HG03139 (cell line): ENCODE data around the gene RFNG.

ENCODE experiments used
- ATAC-seq: cut with Tn5 transposase; IDR thresholded peaks from one replicate; pipeline ENCODE4 v1.9.1; 2021; ENCODE audit not compliant: unreplicated experiment

Gene RFNG, protein sequence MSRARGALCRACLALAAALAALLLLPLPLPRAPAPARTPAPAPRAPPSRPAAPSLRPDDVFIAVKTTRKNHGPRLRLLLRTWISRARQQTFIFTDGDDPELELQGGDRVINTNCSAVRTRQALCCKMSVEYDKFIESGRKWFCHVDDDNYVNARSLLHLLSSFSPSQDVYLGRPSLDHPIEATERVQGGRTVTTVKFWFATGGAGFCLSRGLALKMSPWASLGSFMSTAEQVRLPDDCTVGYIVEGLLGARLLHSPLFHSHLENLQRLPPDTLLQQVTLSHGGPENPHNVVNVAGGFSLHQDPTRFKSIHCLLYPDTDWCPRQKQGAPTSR

DNA sequence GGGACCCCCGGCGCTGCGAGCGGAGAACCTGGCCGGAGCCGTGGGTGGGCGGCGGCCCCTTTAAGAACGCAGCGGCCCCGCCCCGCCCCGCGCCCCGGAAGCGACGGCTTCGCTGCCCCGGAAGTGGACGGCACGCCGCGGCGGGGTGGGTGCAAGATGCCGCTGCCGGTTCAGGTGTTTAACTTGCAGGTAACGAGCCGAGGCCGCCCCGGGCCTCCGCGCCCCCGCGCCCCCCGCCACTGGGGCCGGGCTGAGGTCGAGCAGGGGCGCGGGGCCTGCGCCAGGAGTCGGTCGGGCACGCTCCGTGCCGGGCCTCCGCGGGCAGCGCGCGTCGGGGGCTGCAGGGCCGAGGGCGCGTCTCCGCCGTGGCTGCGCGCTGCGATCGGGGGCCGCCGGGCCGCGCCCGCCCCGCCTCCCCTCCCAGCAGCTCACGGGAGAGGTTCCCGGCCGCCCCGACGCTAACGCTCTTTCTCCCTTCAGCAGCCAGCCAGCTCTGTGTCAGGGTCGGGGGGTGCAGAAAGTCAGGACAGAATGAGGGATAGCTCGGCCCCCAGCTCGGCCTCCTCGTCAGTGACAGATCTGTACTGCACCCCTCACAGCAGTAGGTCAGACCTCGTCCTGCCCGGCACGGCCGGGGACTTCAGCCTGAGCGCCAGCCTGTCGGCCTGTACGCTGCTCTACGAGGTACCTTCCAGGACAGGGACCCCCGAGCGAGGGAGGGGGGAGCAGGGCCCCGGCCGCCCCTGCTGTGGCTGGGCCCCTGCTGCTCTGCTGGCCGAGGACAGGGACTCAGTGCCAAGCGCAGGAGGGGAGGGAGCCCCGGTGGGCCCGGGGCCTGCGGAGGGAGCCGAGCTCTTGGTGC is at the start of gene RFNG, which contains the start of gene GPS1:
Gene RFNG, minus strand, starts transcription at position 36 of the 862 bp plus-strand sequence. CDS start 45 bp downstream, outside the sequence.
Gene GPS1, plus strand, starts transcription at position 123 of the 862 bp plus-strand sequence. Its CDS starts 34 bp downstream, at position 157.
- no peak for ATAC-seq

DNA sequence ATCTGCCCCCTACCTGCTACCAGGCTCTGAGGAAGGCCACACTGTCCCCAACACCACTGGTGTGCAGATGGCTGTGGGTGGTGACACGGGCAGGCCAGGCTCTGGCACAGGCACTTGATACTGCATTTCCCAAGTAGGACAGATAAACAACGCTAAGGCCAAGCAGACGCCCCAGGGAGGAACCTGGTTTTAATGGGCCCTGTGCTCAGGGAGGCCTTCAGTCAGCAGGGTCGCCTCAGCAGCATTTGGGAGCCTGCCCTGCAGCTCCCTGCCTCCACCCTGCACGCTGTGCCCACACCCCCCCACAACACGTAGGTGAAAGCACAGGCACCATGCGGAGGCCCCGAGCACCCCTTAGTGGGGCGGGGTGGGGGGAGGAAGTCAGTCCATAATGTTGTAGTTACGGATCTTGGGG is 49.7 kb upstream of the RFNG start:
- ATAC-seq, result no peak

DNA sequence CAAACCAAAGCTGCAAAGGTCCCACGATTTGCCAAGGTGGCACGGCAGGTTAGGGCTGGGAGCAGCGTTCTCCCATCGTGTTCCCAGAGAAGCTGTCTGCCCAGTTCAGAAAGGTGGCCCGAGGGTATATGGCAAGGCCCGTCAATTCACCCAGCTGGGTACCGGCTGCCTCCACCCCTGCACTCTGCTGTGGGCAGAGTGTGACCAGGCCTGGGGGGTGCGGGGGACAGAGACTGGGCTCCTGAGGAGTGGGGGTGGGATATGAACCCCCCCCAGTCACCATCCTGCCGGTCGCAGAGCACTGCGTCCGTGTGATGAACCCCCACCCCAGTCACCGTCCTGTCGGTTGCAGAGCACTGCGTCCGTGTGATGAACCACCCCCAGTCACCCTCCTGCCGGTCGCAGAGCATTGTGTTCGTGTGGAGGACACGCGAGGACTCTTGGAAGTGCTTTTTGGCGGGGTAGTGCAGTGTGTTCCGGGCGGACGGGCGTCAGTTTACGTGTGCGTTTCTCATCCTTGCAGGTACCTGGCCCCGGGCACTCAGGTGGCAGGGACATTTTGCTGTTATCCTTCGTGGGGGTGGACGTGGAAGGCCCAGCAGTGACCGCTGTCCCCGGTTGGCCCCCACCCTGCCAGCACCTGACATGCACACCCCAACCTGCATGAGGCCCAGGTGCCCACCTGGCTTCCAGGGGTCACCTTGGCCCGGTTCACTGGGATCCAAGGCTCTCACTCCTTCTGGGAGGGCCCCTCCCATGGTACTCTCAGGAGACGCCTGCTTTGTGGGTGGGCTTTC is 49.1 kb upstream of the RFNG start:
- no peak for ATAC-seq

DNA sequence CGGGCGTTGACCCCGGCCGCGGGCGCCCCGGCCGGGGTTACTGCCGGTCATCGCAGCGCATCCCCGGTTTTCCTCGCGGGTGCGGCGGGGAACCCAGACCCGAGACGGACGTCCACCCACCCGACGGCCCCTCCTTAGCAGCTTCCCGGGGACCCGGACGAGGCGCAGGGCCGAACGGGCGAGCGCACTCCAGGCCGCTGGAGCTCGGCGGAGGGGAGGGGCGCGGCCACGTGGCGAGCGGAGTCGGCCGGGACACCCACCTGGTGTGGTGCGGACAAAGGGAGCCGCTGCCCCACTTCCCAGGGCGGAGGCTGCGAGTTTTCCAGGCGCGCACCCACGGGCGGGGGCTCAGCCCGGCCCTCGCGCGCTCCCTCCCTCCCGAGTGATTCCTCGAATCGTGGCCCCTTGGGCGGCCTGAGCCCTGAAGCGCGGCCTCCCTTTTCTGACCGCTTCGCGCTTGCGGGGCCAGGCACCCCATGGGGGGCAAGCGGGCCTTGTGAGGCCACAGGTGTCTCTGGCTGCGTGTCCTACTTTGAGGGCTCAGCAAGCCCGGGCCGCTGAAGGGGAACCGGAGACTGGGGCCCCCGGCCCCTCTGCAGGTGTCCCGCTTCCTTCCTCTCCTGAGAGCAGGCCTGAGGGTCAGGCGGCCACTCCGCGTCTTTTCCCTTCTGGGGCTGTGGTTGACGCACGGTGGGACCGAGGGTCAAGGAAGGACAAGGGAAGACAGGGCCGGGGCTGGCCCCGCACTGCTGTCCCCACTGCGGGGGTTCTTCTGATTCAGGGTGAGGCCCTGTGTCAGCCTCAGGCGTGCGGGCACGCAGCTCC is 47.5 kb upstream of the RFNG start:
- no peak for ATAC-seq

DNA sequence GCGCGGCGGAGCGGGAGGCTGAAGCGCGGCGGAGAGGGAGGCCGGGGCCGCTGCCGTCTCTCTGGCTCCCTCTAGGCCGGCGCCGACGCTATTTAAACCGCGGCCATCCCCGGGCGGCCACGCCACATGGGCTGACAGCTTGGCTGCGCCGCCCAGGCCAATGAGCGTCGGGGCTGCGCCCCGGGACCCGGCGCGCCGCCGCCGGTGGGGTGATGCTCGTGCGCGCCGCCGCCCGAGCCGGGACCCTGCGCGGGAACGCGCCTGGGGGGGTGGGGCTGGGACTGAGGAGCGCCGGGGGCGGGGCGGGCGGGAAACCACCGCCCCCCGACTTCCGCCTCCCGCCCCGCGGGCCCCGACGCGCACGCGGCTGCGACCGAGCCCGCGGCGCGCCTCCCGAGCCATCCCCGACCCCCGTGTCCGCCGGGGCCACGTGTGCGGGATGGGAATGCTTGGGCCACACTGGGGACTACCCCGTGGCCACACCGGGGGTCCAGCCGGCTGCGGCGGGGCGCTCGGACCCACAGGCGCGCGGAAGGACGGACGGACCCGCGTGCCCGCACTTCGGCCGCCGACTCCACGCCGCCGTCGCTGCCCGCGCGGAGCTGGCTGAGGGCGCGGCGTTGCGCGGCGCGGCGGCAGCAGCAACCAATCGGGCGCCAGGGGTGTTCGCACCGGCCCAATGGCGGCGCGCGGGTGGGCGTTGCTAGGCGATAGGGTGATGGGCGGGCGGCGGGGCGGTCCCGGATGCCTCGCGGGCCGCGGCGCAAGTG is 46.7 kb upstream of the RFNG start, which contains the start of gene FASN:
Gene FASN, minus strand, starts transcription at position 68 of the 770 bp plus-strand sequence. CDS start 1,791 bp downstream, outside the sequence.
- peak; percentile 67 for ATAC-seq

DNA sequence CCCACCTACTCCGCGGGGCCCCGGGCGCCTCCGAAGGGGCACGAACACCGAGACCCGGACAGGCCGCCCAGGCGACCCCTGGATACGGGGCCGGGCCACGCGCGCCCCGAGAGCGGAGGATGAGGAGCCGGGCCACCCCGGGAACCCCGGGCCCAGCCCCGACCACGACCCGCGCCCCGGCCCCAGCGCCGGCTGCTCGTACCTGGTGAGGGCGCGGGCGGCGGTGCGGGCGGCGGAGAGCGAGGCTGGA is 46.2 kb upstream of the RFNG start:
- ATAC-seq, result no peak

DNA sequence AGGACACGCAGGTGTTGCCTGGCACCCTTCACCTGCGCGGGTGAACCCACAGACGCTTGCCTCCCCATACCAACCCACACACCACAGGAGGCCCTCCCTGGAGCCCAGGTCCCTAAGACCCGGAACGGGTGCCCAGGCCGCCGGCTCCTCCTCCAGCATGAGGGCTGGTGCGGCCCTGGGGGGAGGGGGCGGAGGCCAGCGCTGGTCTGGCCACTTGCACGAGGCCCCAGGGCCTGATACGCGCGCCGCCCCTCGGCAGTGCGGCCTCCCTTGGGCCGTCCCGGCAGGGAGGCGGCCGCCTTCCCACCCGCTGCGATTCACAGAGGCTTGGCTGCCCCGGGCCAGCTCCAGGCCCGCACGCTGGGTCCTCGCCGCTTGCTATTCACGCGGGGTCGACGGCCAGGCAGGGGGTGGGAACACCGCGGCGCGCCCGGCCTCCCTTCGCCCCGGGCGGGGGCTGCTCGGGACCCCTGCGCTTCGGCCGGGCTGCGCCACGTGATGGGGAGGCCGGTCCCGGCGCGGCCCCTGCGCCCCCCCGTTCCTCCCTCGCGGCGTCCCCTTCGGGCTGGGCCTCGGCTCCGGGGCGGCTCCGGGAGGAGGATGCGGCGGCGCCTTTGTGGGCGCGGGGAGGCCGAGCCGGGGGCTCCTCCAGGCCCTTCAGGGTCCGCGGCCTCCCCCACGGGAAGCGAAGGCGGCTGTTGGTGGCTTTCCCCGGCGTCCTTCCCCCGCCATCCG is 45.7 kb upstream of the RFNG start:
- ATAC-seq, result no peak

DNA sequence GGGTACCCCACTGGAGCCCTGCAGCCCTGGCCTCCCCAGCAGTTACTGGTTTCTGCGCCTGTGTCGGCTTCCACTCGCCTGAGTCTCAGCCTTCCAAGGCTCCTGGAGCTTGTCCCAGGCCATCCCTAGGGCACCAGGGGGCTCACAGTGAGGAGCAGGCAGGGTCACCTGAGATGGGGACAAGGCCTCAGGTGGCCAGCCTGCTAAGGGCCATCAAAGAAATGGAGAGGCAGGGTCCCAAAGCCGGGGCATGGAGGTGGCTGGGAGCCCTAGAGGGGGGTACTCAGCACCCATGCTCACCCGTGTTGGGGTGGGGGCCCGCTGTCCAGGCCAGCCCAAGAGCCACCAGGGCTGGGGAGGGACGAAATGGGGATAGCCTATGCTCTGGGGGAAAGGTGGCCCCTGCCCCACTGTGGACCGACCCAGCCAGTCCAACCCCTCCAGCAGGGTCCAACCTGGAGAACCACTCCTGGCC is 45.1 kb upstream of the RFNG start:
- ATAC-seq, result no peak

DNA sequence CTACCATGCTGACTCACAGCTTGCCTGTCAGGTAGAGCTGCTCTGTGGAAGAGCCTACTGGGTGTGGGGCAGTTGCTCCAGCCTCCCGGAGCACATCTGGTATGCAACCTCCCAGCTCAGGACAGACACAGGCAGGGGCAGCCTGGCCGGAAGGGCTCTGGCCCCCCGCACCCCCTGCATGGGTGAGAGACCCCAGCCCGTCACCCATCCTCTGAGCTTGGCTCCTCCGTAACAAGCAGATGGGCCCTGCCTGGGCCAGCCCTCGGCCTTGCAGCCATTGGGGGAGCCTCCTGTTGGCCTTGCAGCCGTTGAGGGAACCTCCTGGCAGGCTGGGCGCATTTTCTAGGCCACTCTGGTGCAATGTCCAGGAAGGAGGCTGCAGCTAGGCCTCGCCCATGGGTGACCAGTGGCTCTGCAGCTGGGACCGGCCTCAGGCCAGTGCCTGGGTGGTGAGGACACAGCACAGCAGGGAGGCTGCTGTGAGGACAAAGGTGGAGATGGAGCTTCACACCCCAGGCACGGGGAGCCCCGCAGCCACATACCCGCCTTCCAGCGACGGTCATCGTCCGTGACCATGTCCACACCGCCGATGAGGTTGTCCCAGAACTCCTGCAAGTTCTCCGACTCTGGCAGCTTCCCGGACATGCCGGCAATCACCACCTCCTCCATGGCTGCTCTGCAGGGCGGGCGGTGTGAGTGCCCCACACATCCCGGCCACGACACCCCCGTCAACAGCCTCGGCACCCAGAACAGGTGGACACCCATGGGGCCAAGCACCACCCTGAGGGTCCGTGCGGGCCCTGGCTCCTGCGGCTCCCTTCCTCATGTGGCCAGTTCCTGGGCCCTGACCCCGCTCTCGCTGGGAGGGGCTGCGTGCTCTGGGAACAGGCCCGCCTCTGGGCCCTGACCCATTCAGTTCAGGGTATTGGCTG is 44.4 kb upstream of the RFNG start:
- ATAC-seq, result no peak

DNA sequence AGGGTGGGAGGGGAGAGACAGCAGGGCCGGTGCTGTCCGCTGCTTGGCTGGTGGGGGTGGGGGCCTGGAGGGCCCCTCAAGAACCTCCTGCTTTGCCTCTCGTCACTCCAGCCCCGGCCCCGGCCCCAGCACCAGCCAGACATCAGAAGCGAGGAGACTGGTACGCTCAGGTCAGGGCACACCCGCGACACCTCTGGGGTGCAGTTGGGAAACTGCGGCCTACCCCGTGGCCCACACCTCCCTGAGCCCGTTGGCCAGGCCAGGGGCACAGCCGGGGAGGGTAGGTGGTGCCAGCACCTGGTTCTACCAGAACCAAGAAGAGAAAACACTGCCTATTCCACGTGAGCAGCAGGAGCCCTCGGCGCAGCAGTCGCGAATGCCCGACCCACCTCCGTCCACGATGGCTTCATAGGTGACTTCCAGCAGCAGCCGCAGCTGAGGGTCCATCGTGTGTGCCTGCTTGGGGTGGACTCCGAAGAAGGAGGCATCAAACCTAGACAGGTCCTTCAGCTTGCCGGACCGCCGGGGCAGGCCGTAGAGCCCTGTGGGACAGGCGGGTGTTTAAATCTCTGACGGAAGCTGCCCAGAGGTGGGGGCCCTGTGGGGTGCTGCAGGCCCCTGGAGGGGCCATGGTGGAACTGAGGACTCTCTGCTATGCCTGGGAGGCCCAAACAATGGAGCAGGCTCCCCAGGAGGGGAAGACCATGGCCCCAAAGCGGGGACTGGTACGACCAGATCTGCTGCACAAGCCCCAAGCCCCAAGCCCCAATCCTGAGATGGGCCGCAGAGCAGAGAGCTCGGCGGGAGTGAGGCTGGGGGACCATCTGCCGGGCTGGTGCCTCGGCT is 43.5 kb upstream of the RFNG start:
- no peak for ATAC-seq

DNA sequence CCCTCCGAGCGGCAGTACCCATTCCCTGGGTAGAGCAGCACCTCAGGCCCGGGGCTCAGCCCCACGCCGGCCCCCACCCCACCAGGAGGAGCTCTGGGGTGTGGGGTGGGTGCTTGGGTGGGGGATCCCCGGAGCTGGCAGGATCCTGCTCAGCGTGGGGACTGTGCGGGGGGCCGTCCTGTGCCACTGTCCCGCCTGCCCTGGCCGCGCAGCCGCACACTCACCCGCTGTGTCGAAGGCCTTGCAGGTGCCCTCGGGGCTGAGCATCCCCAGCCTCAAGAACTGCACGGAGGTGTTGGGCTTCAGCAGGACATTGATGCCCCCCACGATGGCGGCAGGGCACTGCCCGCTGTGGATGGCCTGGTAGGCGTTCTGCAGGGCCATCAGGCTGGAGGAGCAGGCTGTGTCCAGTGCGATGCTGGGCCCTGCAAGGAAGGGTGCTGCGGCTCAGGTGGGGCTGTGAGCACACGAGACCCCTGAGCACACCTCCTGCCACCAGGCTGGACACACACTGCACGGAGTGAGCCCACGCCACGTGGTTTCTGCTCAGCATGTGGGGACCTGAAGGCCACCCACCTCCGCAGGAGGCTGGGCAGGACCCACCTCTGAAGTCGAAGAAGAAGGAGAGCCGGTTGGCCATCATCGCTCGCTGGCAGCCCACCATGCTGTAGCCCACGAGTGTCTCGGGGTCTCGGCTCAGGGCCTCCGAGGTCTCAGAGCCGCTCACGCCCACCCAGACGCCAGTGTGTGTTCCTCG is 41.6 kb upstream of the RFNG start:
- ATAC-seq, result no peak

DNA sequence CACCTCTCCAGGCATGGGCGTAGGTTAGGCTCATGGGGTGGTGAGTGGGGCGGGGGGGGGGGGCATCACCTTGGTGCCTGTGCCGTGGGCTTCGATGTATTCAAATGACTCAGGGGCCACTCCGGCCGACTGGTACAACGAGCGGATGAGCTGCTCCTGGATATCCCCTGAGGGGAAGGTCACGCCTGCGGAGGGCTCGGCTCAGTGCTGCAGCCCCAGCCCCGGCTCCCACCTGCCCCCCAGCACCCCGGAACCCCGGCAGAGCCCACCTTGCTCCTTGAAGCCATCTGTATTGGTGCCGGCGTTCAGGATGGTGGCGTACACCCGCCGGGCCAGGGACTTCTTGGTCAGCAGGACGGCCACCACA is 41.0 kb upstream of the RFNG start:
- ATAC-seq, result no peak

DNA sequence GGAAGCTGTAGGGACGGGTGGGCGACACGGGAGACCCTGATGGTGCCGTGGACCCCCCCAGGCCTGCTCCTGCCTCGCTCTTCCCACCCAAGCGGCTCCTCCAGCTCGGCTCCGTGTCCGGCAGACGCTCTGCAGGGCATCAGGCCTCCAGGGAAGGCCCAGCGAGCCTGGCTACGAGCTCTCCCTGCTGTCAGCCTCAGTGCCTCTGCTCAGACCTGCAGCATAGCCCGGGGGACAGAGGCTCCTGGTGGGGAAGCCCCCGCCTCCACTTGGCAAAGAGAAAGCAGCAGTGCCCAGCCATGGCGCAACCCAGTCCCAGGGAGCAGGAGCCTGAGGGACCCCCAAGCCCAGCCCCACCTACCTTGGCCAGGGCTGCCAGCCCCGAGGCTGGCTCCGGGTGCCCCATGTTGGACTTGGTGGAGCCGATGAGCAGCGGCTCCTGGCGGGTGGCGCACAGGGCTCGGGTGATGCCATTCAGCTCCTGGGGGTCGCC is 40.5 kb upstream of the RFNG start:
- ATAC-seq, result no peak

DNA sequence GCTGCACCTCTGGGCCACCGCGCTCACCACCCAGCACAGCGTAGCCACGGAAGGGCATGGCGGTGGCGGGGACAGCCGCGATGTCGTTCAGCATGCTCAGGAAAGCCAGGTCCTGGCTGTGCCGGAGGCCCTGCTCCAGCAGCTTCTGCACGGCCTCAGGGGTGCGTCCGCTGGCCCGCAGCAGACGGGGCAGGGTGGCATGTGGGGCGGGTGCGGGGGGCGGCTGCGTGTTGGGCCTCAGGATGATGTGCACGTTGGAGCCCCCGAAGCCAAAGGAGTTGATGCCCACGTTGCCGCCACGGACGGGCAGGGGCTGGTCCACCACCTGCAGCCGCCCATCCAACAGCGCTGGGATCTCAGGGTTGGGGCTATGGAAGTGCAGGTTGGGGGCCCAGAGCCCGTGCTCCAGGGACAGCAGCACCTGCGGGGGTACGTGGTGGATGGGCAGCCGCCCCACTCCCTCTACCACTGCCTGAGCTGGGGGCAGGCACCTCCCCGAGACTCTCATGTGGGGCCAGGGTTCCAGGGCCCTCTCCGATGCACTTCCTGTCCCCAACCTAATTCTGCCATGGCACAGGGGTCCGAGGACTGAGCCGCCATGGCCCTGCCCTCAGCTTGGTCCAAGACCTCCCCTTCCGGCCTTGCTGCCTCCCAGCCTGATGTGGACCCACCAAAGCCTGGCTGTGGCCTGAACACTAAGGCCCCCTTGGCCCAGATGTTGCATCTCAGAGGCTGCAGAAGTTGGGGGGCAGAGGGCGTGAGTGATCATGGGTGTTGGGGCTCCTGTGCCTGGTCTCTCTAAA is 39.9 kb upstream of the RFNG start:
- no peak for ATAC-seq

DNA sequence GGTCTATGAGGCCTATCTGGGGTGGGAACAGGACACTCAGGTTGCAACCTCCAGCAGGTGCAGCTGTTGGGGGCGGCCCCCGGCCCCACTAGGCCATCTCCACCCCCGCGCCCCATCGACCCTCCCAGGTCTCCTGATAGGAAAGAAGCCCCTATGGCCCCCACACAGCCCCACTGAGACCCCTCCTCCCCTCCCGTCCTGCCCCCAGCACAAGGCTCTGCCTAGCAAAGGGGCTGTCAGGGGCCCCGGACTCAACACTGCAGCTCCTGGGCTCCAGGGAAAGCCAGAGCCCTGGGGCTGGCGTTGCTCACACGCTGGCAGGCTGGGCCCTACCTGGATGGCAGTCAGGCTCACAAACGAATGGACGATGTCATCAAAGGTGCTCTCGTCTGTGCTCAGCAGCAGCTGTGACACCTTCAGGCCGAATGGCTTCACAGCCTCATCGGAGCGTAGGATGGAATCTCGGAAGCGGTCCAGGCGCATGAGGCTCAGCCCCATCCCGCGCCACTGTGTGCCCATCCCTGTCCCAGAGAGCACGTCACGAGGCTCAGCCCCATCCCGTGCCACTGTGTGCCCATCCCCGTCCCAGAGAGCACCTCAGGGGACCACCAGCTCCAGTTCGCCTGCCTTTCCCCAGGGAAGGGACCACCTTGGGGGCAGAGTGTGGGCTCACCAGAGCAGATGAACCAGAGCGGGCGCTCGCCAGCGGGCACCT is 39.1 kb upstream of the RFNG start:
- ATAC-seq, result no peak
